ENCODE measurements around the gene LHFPL3. TPM values are rescaled to one million over a fixed set of nuclear protein-coding genes. Genes with fewer than 3 reads are reported as not detected.
A peak's percentile ranks its signal among the peaks of the same experiment; 100 is the strongest.
"Not testable (repeated sequence)": the region's sequence is repeated elsewhere in the genome, so short reads cannot be mapped to it uniquely, and the experiment has no call there.

Gene LHFPL3
- not detected in 2 replicates for total RNA-seq
- long read RNA-seq, partial matches to known transcripts, result 0 of 13 reads
- long read RNA-seq, other reads (novel, unspliced or antisense), result 13 of 13 reads

DNA sequence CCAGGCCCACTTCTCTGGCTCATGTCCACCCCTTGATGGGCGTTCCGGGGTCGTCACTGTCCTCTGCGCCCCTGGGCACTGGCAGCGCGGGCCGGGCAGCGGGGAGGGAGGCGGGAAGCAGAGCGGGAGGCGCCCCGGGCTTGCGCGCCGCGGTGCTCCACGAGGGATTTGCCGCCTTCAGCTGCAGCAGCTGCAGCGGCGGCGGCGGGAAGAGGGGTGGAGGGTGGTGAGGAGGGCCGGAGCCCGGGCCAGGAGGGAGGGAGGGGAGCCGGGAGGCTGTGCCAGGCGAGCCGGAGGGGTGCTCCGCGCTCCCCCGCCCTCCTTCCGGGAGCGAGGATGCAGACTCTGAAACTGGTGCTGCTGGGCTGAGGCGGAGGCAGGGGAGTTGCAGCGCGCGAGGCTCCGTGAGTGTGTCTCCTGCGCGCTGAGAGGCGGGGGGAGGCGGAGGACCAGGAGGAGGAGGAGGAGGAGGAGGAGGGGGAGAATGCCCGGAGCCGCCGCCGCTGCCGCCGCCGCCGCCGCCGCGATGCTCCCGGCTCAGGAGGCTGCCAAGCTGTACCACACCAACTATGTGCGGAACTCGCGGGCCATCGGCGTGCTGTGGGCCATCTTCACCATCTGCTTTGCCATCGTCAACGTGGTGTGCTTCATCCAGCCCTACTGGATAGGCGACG is at the start of gene LHFPL3:
LHFPL3 (plus strand) TSS at position 308 of the 674 bp plus-strand sequence.
- Mint-ChIP-seq H3K4me3 (ENCODE audit: low read depth) (peak within 1 kb of the TSS; percentile 55), H3K27me3 (peaks cover 80% of the 10 kb centered on the region), H3K4me1 (ENCODE audit: low read depth) (peaks cover 5% of the 10 kb centered on the region), H3K9me3 (ENCODE audit: low read depth) (no peaks in the 10 kb centered on the region), H3K36me3 (ENCODE audit: insufficient read depth) (no peaks in the 10 kb centered on the region), H3K27ac (no peak within 1 kb of the TSS)
- DNase-seq (ENCODE audit: low spot score, unreplicated experiment), result peak; percentile 11
- TF ChIP-seq CTCF (IDR thresholded peaks at IDR 0.05; ENCODE audit: unreplicated experiment), result no peak

GRCh38 chr7:104281685-104282084 is 46.7 kb upstream of the LHFPL3 start:
- H3K9me3 Mint-ChIP-seq (ENCODE audit: low read depth), result peaks cover 18% of the 10 kb centered on the region
- H3K4me1 Mint-ChIP-seq (ENCODE audit: low read depth); DNase-seq (ENCODE audit: low spot score, unreplicated experiment); H3K4me3 Mint-ChIP-seq (ENCODE audit: low read depth); H3K36me3 Mint-ChIP-seq (ENCODE audit: insufficient read depth); H3K27ac Mint-ChIP-seq: not testable (repeated sequence)
- peaks cover 10% of the 10 kb centered on the region for H3K27me3 Mint-ChIP-seq

DNA sequence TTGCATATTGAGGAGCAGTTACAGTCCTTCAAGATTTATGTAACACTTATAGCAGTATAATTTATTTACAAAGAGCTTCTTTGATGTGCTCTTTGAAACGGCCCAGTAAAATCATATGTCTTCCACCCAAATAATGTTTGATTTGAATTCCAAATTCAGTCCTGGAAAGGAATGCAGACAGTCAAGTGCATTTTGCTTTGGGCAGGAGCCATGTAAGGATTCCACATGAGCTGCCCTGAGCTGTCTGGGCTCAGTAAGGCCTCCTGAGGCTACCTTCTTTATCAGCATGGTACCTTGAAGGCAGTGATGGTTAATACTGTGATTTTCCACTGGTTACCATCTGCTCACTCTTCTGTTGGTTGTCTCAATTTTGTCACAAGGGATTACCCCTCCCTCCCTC is 41.6 kb upstream of the LHFPL3 start:
- no peak for DNase-seq (ENCODE audit: low spot score, unreplicated experiment)
- Mint-ChIP-seq H3K27ac (no peak overlapping the region), H3K4me3 (ENCODE audit: low read depth) (no peak overlapping the region), H3K27me3 (peaks cover 27% of the 10 kb centered on the region), H3K9me3 (ENCODE audit: low read depth) (peaks cover 7% of the 10 kb centered on the region), H3K4me1 (ENCODE audit: low read depth) (no peaks in the 10 kb centered on the region), H3K36me3 (ENCODE audit: insufficient read depth) (no peaks in the 10 kb centered on the region)
- TF ChIP-seq CTCF (IDR thresholded peaks at IDR 0.05; ENCODE audit: unreplicated experiment), result no peak

- Mint-ChIP-seq H3K36me3 (ENCODE audit: insufficient read depth) (no peaks in the 10 kb centered on the region), H3K9me3 (ENCODE audit: low read depth) (peaks cover 4% of the 10 kb centered on the region), H3K4me1 (ENCODE audit: low read depth) (no peaks in the 10 kb centered on the region), H3K27me3 (peaks cover 37% of the 10 kb centered on the region), H3K4me3 (ENCODE audit: low read depth) (no peak overlapping the region), H3K27ac (no peak overlapping the region)
- no peak for TF ChIP-seq CTCF (IDR thresholded peaks at IDR 0.05; ENCODE audit: unreplicated experiment)
- DNase-seq (ENCODE audit: low spot score, unreplicated experiment), result no peak
Measured at GRCh38 chr7:104288137-104288536, 40.3 kb upstream of the LHFPL3 start.

DNA sequence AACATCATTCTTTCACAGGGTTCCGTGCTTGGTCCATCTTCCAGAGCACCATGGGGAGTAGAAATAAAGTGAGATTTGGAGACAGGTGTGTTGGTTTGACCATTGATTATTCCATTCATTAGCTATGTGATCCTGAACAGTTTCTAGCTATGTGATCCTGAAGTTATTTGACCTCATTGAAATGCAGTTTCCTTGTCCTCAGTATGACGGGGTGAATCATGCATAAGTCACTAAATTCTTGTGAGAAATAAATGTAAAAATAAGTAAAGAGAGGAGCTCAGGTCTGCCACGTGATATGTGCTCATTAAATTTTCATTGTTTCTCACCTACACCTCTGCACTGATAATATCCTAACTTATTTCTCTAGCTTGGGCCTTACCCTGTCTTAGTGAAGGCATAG is 34.1 kb upstream of the LHFPL3 start:
- TF ChIP-seq CTCF (IDR thresholded peaks at IDR 0.05; ENCODE audit: unreplicated experiment), result no peak

DNA sequence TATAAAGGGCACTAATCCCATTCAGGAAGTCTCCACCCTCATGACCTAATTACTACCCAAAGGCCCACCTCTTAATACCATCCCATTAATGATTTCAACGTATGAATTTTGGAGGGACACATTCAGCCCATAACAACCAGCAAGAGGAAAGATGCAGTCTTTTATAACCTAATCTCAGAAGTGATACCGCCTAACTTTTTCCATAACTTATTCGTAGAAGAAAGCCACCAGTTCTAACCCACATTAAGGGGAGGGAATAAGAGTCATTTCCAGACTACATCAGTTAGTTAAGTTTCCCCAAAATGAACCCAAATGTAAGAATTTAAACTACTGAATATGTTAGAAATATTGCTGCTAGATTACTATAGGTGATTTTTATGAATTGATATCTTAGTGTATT is 32.1 kb upstream of the LHFPL3 start:
- Mint-ChIP-seq H3K4me3 (ENCODE audit: low read depth) (no peak overlapping the region), H3K4me1 (ENCODE audit: low read depth) (no peaks in the 10 kb centered on the region), H3K9me3 (ENCODE audit: low read depth) (peaks cover 7% of the 10 kb centered on the region), H3K36me3 (ENCODE audit: insufficient read depth) (no peaks in the 10 kb centered on the region), H3K27ac (no peak overlapping the region), H3K27me3 (peaks cover 39% of the 10 kb centered on the region)
- no peak for DNase-seq (ENCODE audit: low spot score, unreplicated experiment)
- no peak for TF ChIP-seq CTCF (IDR thresholded peaks at IDR 0.05; ENCODE audit: unreplicated experiment)

More for the DNA sequence above, 34.1 kb upstream of the LHFPL3 start:
- H3K27ac Mint-ChIP-seq, result no peak overlapping the region
- peaks cover 41% of the 10 kb centered on the region for H3K27me3 Mint-ChIP-seq
- DNase-seq (ENCODE audit: low spot score, unreplicated experiment), result no peak
- peaks cover 7% of the 10 kb centered on the region for H3K9me3 Mint-ChIP-seq (ENCODE audit: low read depth)
- H3K36me3 Mint-ChIP-seq (ENCODE audit: insufficient read depth), result no peaks in the 10 kb centered on the region
- no peaks in the 10 kb centered on the region for H3K4me1 Mint-ChIP-seq (ENCODE audit: low read depth)
- no peak overlapping the region for H3K4me3 Mint-ChIP-seq (ENCODE audit: low read depth)
